ENCODE measurements around the gene GANAB.
"Not testable (repeated sequence)": the region's sequence is repeated elsewhere in the genome, so short reads cannot be mapped to it uniquely, and the experiment has no call there.

The GANAB gene

GRCh38 chr11:62645946-62646824 is at the start of gene GANAB:
Gene GANAB, minus strand, starts transcription at chr11:62646613. Its CDS starts 14 bp downstream, at chr11:62646599.
- peak; percentile 99 to 100 (median 99) for DNase-seq (ENCODE audit: low read depth in 4 of 4, low spot score in 1 of 4)

- DNase-seq (ENCODE audit: low read depth in 4 of 4, low spot score in 1 of 4) = peak in 3 of 4 experiments; percentile 52 to 63 (median 62)
These were observed 48.2 kb upstream of the GANAB start for GRCh38 chr11:62694455-62695167.

GRCh38 chr11:62693624-62694023 is 47.2 kb upstream of the GANAB start:
- DNase-seq (ENCODE audit: low read depth in 4 of 4, low spot score in 1 of 4) = not testable (repeated sequence)

- no peak for DNase-seq (ENCODE audit: low read depth in 4 of 4, low spot score in 1 of 4)
These were observed 43.2 kb upstream of the GANAB start, which contains the start of gene LRRN4CL for GRCh38 chr11:62689421-62690183. Gene LRRN4CL, minus strand, starts transcription at chr11:62689530. Its CDS starts 1,022 bp downstream, at chr11:62688508.

GRCh38 chr11:62688491-62688890 is 42.1 kb upstream of the GANAB start:
- DNase-seq (ENCODE audit: low read depth in 4 of 4, low spot score in 1 of 4) = no peak

GRCh38 chr11:62687508-62688396 is 41.3 kb upstream of the GANAB start:
- DNase-seq (ENCODE audit: low read depth in 4 of 4, low spot score in 1 of 4) = no peak

GRCh38 chr11:62682518-62682917 is 36.1 kb upstream of the GANAB start:
- DNase-seq (ENCODE audit: low read depth in 4 of 4, low spot score in 1 of 4) = no peak

GRCh38 chr11:62680825-62681240 is 34.4 kb upstream of the GANAB start:
- no peak for DNase-seq (ENCODE audit: low read depth in 4 of 4, low spot score in 1 of 4)

- DNase-seq (ENCODE audit: low read depth in 4 of 4, low spot score in 1 of 4) = peak; percentile 69 to 81 (median 76)
These were observed 32.6 kb upstream of the GANAB start, which contains the start of gene UBXN1 for GRCh38 chr11:62678770-62679696. Gene UBXN1, minus strand, starts transcription at chr11:62679073. Its CDS starts 150 bp downstream, at chr11:62678923.

GRCh38 chr11:62678433-62678769 is 32.0 kb upstream of the GANAB start:
- no peak for DNase-seq (ENCODE audit: low read depth in 4 of 4, low spot score in 1 of 4)

GRCh38 chr11:62677714-62678113 is 31.3 kb upstream of the GANAB start:
- DNase-seq (ENCODE audit: low read depth in 4 of 4, low spot score in 1 of 4) = no peak

GRCh38 chr11:62677156-62677555 is 30.7 kb upstream of the GANAB start:
- no peak for DNase-seq (ENCODE audit: low read depth in 4 of 4, low spot score in 1 of 4)

GRCh38 chr11:62676698-62677097 is 30.3 kb upstream of the GANAB start:
- no peak for DNase-seq (ENCODE audit: low read depth in 4 of 4, low spot score in 1 of 4)

GRCh38 chr11:62675415-62675814 is 29.0 kb upstream of the GANAB start:
- not testable (repeated sequence) for DNase-seq (ENCODE audit: low read depth in 4 of 4, low spot score in 1 of 4)

GRCh38 chr11:62673196-62673525 is 26.7 kb upstream of the GANAB start:
- DNase-seq (ENCODE audit: low read depth in 4 of 4, low spot score in 1 of 4) = no peak

GRCh38 chr11:62671608-62672389 is 25.4 kb upstream of the GANAB start, which contains the start of the genes LBHD1 and UQCC3:
Gene LBHD1, minus strand, starts transcription at chr11:62672267. Its CDS starts 2,236 bp downstream, at chr11:62670031.
Gene UQCC3, plus strand, starts transcription at chr11:62671673. Its CDS starts 73 bp downstream, at chr11:62671746.
- peak in 3 of 4 experiments; percentile 59 to 71 (median 61) for DNase-seq (ENCODE audit: low read depth in 4 of 4, low spot score in 1 of 4)

- no peak for DNase-seq (ENCODE audit: low read depth in 4 of 4, low spot score in 1 of 4)
These were observed 24.8 kb upstream of the GANAB start for GRCh38 chr11:62671236-62671607.

GRCh38 chr11:62669420-62670161 is 23.2 kb upstream of the GANAB start:
- DNase-seq (ENCODE audit: low read depth in 4 of 4, low spot score in 1 of 4) = no peak

All from stimulated activated CD4-positive, alpha-beta T cell treated with anti-CD3 and anti-CD28 coated beads, Interleukin-1b, Interleukin-23, amount 100 ng/mL, for 24 hours (primary cell).